Stomach (tissue), 4 donors: ENCODE results near the gene LINC00305.

Source experiments
- CTCF ChIP-seq, 7 experiments: fragments of 450-650 bp in 4 of 7; fragments of 200-600 bp in 3 of 7; sonication (generic) in 3 of 7; IDR thresholded peaks; one replicate each; pipeline ENCODE4 v1.5.1; 2016 to 2019; ENCODE audit warnings: antibody characterized with exemption in 7 of 7, control low read depth in 2 of 7, mild to moderate bottlenecking in 1 of 7
- EP300 ChIP-seq: sonication (generic); formaldehyde crosslinking; IDR thresholded peaks from one replicate; pipeline ENCODE4 v1.6.1; 2017; ENCODE audit warnings: antibody characterized with exemption
- POLR2A ChIP-seq, 4 donors: fragments of 450-650 bp; IDR thresholded peaks; one replicate each; pipeline ENCODE4 v1.6.1; 2016; ENCODE audit warnings: antibody characterized with exemption in 4 of 4, control low read depth in 2 of 4, mild to moderate bottlenecking in 1 of 4, moderate library complexity in 1 of 4
- POLR2AphosphoS5 ChIP-seq, 3 donors: sonication (generic); formaldehyde crosslinking; IDR thresholded peaks; one replicate each; pipeline ENCODE4 v1.6.1; 2016; ENCODE audit warnings: antibody characterized with exemption in 3 of 3

- no peak for TF ChIP-seq CTCF (IDR thresholded peaks at IDR 0.05)
- no peak for TF ChIP-seq POLR2A (IDR thresholded peaks at IDR 0.05)
- TF ChIP-seq POLR2AphosphoS5 (IDR thresholded peaks at IDR 0.05): no peak
- TF ChIP-seq EP300: no peak
Observed at GRCh38 chr18:64148988-64149387, at the start of gene LINC00305.
